ENCODE data around the gene CYBC1. TPM values are rescaled to one million over a fixed set of nuclear protein-coding genes. Genes with fewer than 3 reads are reported as not detected.

The CYBC1 gene
- total and polyA plus RNA-seq, 2 of the 4 experiments (the other 2 are of a cell fraction), result 75.1 to 76.7 TPM

- H3K27ac ChIP-seq (ENCODE audit: insufficient read depth, low read length), result no peak overlapping the region
- H2AFZ ChIP-seq (replicated peaks; ENCODE audit: low read length, poor library complexity), result no peak overlapping the region
- no peak overlapping the region for H2BK5ac ChIP-seq (ENCODE audit: low read depth, low read length, poor library complexity, severe bottlenecking)
- no peak overlapping the region for H3K4me2 ChIP-seq (ENCODE audit: low read depth, low read length)
- H2BK20ac ChIP-seq (ENCODE audit: low read depth, low read length), result no peak overlapping the region
- no peak overlapping the region for H4K5ac ChIP-seq (ENCODE audit: low read depth, low read length)
- H2AK9ac ChIP-seq (replicated peaks; ENCODE audit: low read depth, low read length, poor library complexity), result no peak overlapping the region
- no peak overlapping the region for H3K18ac ChIP-seq (ENCODE audit: low read depth, low read length)
- no peak overlapping the region for H2BK15ac ChIP-seq (ENCODE audit: low read depth, low read length)
- 0 out of 2 replicates have a peak, but pooled peaks cover 8% of the 10 kb centered on the region for H3K9me1 ChIP-seq (ENCODE audit: insufficient read depth, low read length)
- dilution Hi-C loops (cut with HindIII; ENCODE audit: low sequenced_read_pairs, unreplicated experiment) (no loop called here), intact Hi-C loops (cut with micrococcal nuclease) (no loop called here), in situ Hi-C loops (cut with MboI; ENCODE audit: low sequenced_read_pairs) (no loop called here)
- H3K27me3 ChIP-seq (ENCODE audit: control insufficient read depth, insufficient read depth, low read length), result no peaks in the 10 kb centered on the region
- BruUV-seq (replicated peaks), result no TSS peak
- H3K9me3 ChIP-seq (ENCODE audit: control insufficient read depth, insufficient read depth, low read length), result no peaks in the 10 kb centered on the region
- no peak overlapping the region for H4K8ac ChIP-seq (ENCODE audit: low read depth in 2 of 2, low read length in 2 of 2)
- no peak overlapping the region for H3K14ac ChIP-seq (replicated peaks; ENCODE audit: low read depth, low read length)
- H4K20me1 ChIP-seq (ENCODE audit: insufficient read depth, low read length), result peaks cover 21% of the 10 kb centered on the region
- H3K23ac ChIP-seq (ENCODE audit: low read depth, low read length), result no peak overlapping the region
- H3K9ac ChIP-seq (ENCODE audit: low read depth, low read length), result no peak overlapping the region
- H3K79me1 ChIP-seq (ENCODE audit: low read depth in 1 of 2, low read length in 2 of 2), result peaks cover 19 to 43% of the 10 kb centered on the region in 2 experiments
- ChIA-PET CTCF (no interaction called here), POLR2A (ENCODE audit: unreplicated experiment) (no interaction called here)
- TF ChIP-seq RCOR1 (IDR thresholded peaks at IDR 0.05; ENCODE audit: insufficient replicate concordance, low read length) (no peak), RAD21 (IDR thresholded peaks at IDR 0.05; ENCODE audit: low read length) (no peak), MXI1 (IDR thresholded peaks at IDR 0.05; ENCODE audit: borderline replicate concordance, low read depth, low read length) (no peak), POLR2A (IDR thresholded peaks at IDR 0.05; ENCODE audit: low read depth, low read length) (no peak), SMC3 (IDR thresholded peaks at IDR 0.05; ENCODE audit: low read depth, low read length) (no peak), CEBPB (IDR thresholded peaks at IDR 0.05; ENCODE audit: low read depth, low read length) (no peak), FOS (IDR thresholded peaks at IDR 0.05; ENCODE audit: low read depth, low read length) (no peak), USF2 (IDR thresholded peaks at IDR 0.05; ENCODE audit: low read depth, low read length) (no peak), CHD1 (IDR thresholded peaks at IDR 0.05; ENCODE audit: low read depth, low read length) (no peak), BHLHE40 (IDR thresholded peaks at IDR 0.05; ENCODE audit: low read depth, low read length) (no peak), MAFK (IDR thresholded peaks at IDR 0.05; ENCODE audit: low read depth, low read length) (no peak), CTCF (conservative IDR thresholded peaks at IDR 0.05; ENCODE audit: low read depth, low read length) (no peak), NFE2L2 (IDR thresholded peaks at IDR 0.05; ENCODE audit: low read depth, low read length) (no peak), ELK1 (IDR thresholded peaks at IDR 0.05; ENCODE audit: borderline replicate concordance, low read depth, low read length) (no peak), RFX5 (IDR thresholded peaks at IDR 0.05; ENCODE audit: low read depth, low read length) (no peak), MAZ (IDR thresholded peaks at IDR 0.05; ENCODE audit: borderline replicate concordance, low read depth, low read length) (no peak)
- 85% methylated on average over 11 of the region's 13 CpGs; no CpG with 5 or more reads in 1 of the 2 experiments for WGBS, 2 experiments (ENCODE audit: extremely low coverage in 2 of 2, insufficient read length in 1 of 2)
- H3K4me3 ChIP-seq (ENCODE audit: insufficient read depth, low read depth, low read length), result no peak overlapping the region
- DNase-seq (no peak), ATAC-seq (ENCODE audit: low read depth) (no peak)
- no peak overlapping the region for H2AK5ac ChIP-seq (ENCODE audit: low read depth, low read length)
- no peak overlapping the region for H4K91ac ChIP-seq (ENCODE audit: insufficient read depth, low read depth, low read length)
- no peak overlapping the region for H3K56ac ChIP-seq (ENCODE audit: extremely low read depth, insufficient read depth, low read length)
- peaks cover 8% of the 10 kb centered on the region; the same call in 1 of the 2 replicates for H3K4me1 ChIP-seq (ENCODE audit: control insufficient read depth, insufficient read depth, low read length)
- H2BK120ac ChIP-seq (ENCODE audit: low read depth, low read length), result no peak overlapping the region
- H3K4ac ChIP-seq (ENCODE audit: low read depth, low read length), result no peak overlapping the region
- H3K36me3 ChIP-seq (ENCODE audit: control insufficient read depth, insufficient read depth, low read length), result peaks cover 45% of the 10 kb centered on the region
These were observed 5.0 kb downstream of the CYBC1 start for GRCh38 chr17:82445542-82445941.

Measured in IMR-90 (cell line).